HG03280 (cell line): ENCODE results near the gene KRT7.

Experiments
- ATAC-seq: cut with Tn5 transposase; IDR thresholded peaks from one replicate; pipeline ENCODE4 v1.9.1; 2021; ENCODE audit warnings: mild to moderate bottlenecking, moderate library complexity; ENCODE audit not compliant: unreplicated experiment

The KRT7 gene

GRCh38 chr12:52199294-52199919, 33.6 kb upstream of the KRT7 start:
- ATAC-seq = no peak

- ATAC-seq = no peak
Measured at GRCh38 chr12:52200086-52200780, 32.8 kb upstream of the KRT7 start.

- no peak for ATAC-seq
Measured at GRCh38 chr12:52200781-52201450, 32.1 kb upstream of the KRT7 start.

GRCh38 chr12:52201451-52201839, 31.6 kb upstream of the KRT7 start:
- no peak for ATAC-seq

GRCh38 chr12:52202361-52203078, 30.5 kb upstream of the KRT7 start:
- ATAC-seq = no peak

GRCh38 chr12:52203079-52203921, 29.7 kb upstream of the KRT7 start:
- ATAC-seq = no peak

GRCh38 chr12:52204095-52204930, 28.7 kb upstream of the KRT7 start:
- no peak for ATAC-seq

- no peak for ATAC-seq
Measured at GRCh38 chr12:52204931-52205505, 28.0 kb upstream of the KRT7 start.

GRCh38 chr12:52205612-52206303, 27.3 kb upstream of the KRT7 start:
- no peak for ATAC-seq

GRCh38 chr12:52206304-52207040, 26.6 kb upstream of the KRT7 start:
- ATAC-seq = no peak

- ATAC-seq = no peak
Measured at GRCh38 chr12:52207106-52207505, 25.9 kb upstream of the KRT7 start.

- no peak for ATAC-seq
Measured at GRCh38 chr12:52207895-52208294, 25.1 kb upstream of the KRT7 start.

GRCh38 chr12:52208424-52209165, 24.4 kb upstream of the KRT7 start:
- no peak for ATAC-seq

- ATAC-seq = no peak
Measured at GRCh38 chr12:52209321-52209720, 23.7 kb upstream of the KRT7 start.

GRCh38 chr12:52210186-52210924, 22.7 kb upstream of the KRT7 start:
- no peak for ATAC-seq

GRCh38 chr12:52210925-52211650, 22.0 kb upstream of the KRT7 start:
- no peak for ATAC-seq
